Mesenteric fat pad (tissue), 1 donor: ENCODE results near the gene MRPL34. TPM values are rescaled to one million over a fixed set of nuclear protein-coding genes. Genes with fewer than 3 reads are reported as not detected.
"Not testable (repeated sequence)": the region's sequence is repeated elsewhere in the genome, so short reads cannot be mapped to it uniquely, and the experiment has no call there.

ENCODE experiments used
- DNase-seq: peaks from one replicate; pipeline ENCODE4 v3.0.0-alpha.2; 2020; ENCODE audit warnings: low spot score
- total RNA-seq: library from RNA; stranded (reverse); fragmentation: NEBNext Ultra II Directional; extraction: Animal tissue kit (Norgen Biotek cat#: 25700); gene quantifications from one replicate; pipeline ENCODE4 v1.2.1, GENCODE V29; 2021
- donor health status: DM: yes; HTN: yes; CAD: no.

Gene MRPL34
- total RNA-seq, 1 donor from 2014 or later: 99.2 TPM

- no peak for DNase-seq
These were observed 20.1 kb upstream of the MRPL34 start for GRCh38 chr19:17285415-17286135.

DNA sequence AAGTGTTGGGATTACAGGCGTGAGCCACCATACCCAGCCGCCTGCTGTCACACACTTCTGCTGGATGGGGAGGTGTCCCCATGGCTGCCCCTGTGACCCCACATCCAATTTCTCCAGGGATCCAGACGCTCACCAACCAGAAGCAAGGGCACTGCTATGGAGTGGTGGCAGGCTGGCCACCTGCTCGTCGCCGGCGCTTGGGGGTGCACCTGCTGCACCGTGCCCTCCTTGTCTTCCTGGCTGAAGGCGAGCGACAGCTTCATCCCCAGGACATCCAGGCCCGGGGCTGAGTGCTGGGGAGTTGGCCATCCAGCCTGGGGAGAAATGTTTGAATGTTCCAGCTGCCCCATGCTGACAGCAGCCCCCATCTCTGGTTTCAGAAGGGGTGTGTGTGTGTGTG, 19.4 kb upstream of the MRPL34 start:
- DNase-seq: no peak

GRCh38 chr19:17286752-17287151, 18.9 kb upstream of the MRPL34 start:
- DNase-seq: no peak

- no peak for DNase-seq
These were observed 16.2 kb upstream of the MRPL34 start for GRCh38 chr19:17289489-17289888.

- no peak for DNase-seq
These were observed 13.2 kb upstream of the MRPL34 start for GRCh38 chr19:17292301-17293074.

- no peak for DNase-seq
These were observed 12.1 kb upstream of the MRPL34 start for GRCh38 chr19:17293605-17294004.

- no peak for DNase-seq
These were observed 11.4 kb upstream of the MRPL34 start for GRCh38 chr19:17294051-17294891.

DNA sequence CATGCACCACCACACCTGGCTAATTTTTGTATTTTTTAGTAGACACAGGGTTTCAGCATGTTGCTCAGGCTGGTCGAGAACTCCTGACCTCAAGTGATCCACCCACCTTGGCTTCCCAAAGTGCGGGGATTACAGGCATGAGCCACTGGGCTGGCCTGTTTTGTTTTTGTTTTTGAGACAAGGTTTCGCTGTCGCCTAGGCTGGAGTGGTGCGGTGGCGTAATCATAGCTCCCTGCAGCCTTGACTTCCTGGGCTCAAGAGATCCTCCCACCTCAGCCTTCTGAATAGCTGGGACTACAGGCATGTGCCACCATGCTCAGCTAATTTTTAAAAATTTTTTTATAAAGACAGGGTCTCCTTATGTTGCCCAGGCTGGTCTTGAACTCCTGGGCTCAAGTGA, 10.1 kb upstream of the MRPL34 start:
- not testable (repeated sequence) for DNase-seq

DNA sequence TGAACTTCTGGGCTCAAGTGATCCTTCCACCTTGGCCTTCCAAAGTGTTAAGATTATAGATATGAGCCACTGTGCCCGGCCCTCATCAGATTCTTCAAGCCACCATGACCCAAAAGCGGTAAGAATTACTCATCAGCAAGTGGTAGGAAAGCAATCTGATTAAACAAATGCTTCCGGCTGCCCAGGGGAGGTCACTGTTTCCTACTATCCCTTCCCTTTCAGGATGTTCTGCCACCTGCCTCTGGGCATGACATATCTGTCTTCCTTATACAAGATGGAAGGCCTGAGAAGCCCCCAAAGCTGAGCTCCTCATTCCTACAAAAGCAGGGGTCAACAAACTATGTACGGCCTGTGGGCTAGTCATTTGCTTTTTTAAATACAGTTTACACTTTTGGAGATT, 9.4 kb upstream of the MRPL34 start:
- no peak for DNase-seq

DNA sequence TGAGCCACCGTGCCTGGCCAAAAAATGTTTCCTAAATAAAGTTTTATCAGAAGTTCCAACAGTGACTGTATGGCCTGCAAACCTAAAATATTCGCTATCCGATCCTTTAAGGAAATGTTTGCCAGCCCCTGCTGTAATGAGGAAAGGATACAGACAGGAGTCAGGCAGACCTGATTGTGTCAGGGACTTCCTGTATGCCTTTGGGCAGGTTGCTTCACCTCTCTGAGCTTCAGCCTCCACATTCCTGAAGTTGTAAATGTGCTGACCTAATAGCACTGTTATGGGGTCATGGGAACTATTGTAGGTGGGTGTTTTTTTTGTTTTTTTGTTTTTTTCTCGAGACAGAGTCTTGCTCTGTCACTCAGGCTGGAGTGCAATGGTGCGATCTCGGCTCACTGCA, 8.7 kb upstream of the MRPL34 start:
- no peak for DNase-seq

- DNase-seq: peak; percentile 82
These were observed 4.6 kb upstream of the MRPL34 start for GRCh38 chr19:17300992-17301619.

DNA sequence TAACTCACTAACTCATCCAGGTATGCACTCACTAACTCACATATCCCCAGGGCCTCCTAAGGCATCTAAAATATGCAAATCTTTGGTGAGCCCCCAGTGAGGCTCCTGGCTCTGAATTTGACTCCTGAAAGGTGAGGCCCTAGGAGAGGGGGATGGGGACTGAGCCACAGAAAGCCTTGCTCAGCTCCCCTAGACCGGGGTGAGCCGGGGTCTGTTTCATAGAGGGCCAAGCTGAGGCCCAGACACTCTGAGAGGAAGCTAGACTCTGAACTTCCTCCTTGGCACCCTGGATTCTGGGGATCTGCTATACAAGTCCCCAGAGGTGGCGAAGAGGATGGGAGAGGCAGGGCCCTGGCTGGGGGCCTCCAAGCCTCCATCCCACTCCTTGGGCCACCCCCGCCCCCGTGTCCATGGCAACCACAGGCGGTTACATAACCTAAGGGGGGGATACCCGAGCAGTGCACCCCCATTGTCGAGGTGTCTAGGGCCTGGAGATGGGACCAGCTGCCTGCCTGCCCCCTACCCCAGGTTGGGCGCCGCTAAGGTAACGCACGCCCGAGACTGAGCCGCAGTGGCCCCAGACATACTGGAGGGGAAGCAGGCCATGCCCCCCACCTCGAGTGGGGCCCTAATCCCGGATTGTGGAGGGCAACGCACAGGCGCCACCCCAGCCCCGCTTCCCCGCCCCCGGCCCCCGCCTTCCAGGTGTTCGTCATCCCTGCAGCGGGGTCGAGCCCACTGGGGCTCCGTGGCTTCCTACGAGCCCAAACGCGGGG, 3.1 kb upstream of the MRPL34 start:
- no peak for DNase-seq

- DNase-seq: peak; percentile 98
These were observed 2.3 kb upstream of the MRPL34 start, which contains the start of gene ABHD8 for GRCh38 chr19:17303167-17303939. TSS of gene ABHD8 (minus strand) at chr19:17303425. CDS start at chr19:17301616, 1,809 bp downstream.

DNA sequence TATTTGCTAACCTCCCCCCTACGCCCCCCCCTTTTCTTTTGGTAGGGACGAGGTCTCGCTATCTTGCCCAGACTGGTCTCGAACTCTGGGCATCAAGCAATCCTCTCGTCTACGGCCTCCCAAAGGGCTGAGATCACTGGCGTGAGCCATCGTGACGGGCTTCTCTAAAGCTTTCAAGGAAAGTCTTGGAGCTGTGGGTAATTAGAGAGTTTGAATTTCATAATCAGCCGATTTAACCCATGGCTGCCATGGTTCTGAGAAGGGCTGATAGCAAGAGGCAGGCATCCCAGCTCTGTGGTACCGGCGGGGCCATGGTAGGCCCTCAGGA, 1.8 kb upstream of the MRPL34 start:
- no peak for DNase-seq

GRCh38 chr19:17304386-17305215, 1.1 kb upstream of the MRPL34 start:
- no peak for DNase-seq

GRCh38 chr19:17305216-17305516, 506 bp upstream of the MRPL34 start:
- DNase-seq: no peak

- DNase-seq: no peak
These were observed 628 bp downstream of the MRPL34 start for GRCh38 chr19:17306285-17306714.

DNA sequence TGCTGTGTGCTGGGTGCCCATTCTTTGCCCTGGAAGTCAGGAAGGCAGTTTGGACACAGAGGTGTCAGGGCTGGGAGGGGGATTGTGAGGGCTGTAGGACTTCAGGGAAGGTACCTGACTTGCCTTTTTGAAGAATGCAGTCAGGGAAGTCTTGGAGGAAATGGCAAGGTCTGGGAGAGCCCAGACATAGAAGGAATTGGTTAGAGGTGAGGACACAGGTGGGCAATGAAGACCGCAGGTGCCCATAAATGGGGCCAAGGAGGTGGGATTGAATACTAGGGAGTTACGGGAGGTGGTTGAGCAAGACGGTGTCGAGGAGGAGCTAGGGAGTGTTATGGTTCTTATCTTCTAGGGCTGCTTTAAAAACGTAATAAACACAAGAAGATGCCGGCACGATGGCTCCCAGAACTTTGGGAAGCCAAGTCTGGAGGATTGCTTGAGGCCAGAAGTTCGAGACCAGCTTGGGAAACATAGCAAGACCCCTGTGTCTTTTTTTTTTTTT, 2.3 kb downstream of the MRPL34 start:
- DNase-seq: no peak
